Activated CD4-positive, CD25-positive, alpha-beta regulatory T cell treated with anti-CD3 and anti-CD28 coated beads, Interleukin-2, amount 50 U/mL, for 24 hours (primary cell): ENCODE measurements around the gene SPTBN4.

Source experiments
- ATAC-seq, 2 donors: fragments of 150-1000 bp; cut with Tn5 transposase; one replicate each; pipeline ENCODE4 v1.10.0; 2021; ENCODE audit warnings: mild to moderate bottlenecking in 1 of 2, moderate library complexity in 1 of 2

SPTBN4 gene

GRCh38 chr19:40605216-40605971 is 138.6 kb downstream of the SPTBN4 start:
- ATAC-seq, result peak; percentile 52 to 55

- no peak for ATAC-seq
Measured at GRCh38 chr19:40607311-40608239, 140.8 kb downstream of the SPTBN4 start.

GRCh38 chr19:40608240-40608621 is 141.4 kb downstream of the SPTBN4 start:
- no peak for ATAC-seq

GRCh38 chr19:40608957-40609356 is 142.2 kb downstream of the SPTBN4 start:
- no peak for ATAC-seq

- ATAC-seq, result peak; percentile 44 to 51
Measured at GRCh38 chr19:40609561-40610395, 143.0 kb downstream of the SPTBN4 start.

- ATAC-seq, result peak in 1 of 2 donors; percentile 3
Measured at GRCh38 chr19:40610396-40611064, 143.7 kb downstream of the SPTBN4 start.

- ATAC-seq, result no peak
Measured at GRCh38 chr19:40611096-40611495, 144.3 kb downstream of the SPTBN4 start.

GRCh38 chr19:40611900-40612698 is 145.3 kb downstream of the SPTBN4 start:
- no peak for ATAC-seq

- ATAC-seq, result no peak
Measured at GRCh38 chr19:40612831-40613689, 146.3 kb downstream of the SPTBN4 start.

GRCh38 chr19:40613690-40614621 is 147.2 kb downstream of the SPTBN4 start:
- ATAC-seq, result peak; percentile 52 to 54

GRCh38 chr19:40614622-40615411 is 148.0 kb downstream of the SPTBN4 start:
- ATAC-seq, result peak; percentile 66 to 68

GRCh38 chr19:40616178-40616577 is 149.4 kb downstream of the SPTBN4 start:
- ATAC-seq, result no peak

GRCh38 chr19:40616941-40617340 is 150.1 kb downstream of the SPTBN4 start:
- ATAC-seq, result no peak

- ATAC-seq, result no peak
Measured at GRCh38 chr19:40617961-40618360, 151.2 kb downstream of the SPTBN4 start.

GRCh38 chr19:40619333-40620160 is 152.7 kb downstream of the SPTBN4 start:
- no peak for ATAC-seq

- ATAC-seq, result no peak
Measured at GRCh38 chr19:40620161-40620485, 153.3 kb downstream of the SPTBN4 start.

GRCh38 chr19:40621283-40621682 is 154.5 kb downstream of the SPTBN4 start:
- no peak for ATAC-seq
